GM19463 (cell line): ENCODE measurements around the gene PPFIA3.

ENCODE experiments used
- ATAC-seq: cut with Tn5 transposase; IDR thresholded peaks from one replicate; pipeline ENCODE4 v1.9.1; 2021; ENCODE audit warnings: mild to moderate bottlenecking, moderate library complexity; ENCODE audit not compliant: unreplicated experiment

The PPFIA3 gene

DNA sequence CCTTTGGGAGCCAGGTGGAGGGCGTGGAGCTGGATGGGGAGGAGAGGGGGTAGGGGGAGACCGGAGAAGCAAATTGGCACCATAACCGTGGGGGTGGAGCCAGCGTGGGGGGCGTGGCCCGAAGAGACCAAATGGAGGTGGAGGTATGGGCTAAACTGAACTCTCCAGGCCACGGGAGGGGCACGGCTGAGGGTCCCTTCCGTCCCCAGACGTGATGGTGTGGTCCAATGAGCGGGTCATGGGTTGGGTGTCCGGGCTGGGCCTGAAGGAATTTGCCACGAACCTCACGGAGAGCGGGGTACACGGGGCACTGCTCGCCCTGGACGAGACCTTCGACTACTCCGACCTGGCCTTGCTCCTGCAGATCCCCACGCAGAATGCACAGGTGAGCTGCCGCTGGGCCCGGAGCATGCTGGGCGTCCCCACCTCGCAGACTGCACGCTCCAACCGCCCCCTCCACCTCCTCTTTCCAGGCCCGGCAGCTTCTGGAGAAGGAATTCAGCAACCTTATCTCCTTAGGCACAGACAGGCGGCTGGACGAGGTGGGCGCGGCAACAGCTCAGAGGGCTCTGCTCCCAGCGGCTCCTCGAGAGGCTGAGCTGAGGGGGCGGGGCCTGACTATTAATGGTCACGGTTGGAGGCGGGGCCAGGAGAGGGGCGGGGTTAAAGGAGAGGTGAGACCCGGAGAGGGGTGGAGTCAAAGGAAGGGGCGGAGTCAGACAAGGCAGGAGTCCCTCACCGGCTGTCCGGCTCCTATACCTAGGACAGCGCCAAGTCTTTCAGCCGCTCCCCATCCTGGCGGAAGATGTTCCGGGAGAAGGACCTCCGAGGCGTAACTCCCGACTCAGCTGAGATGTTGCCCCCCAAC is 29.7 kb downstream of the PPFIA3 start:
- ATAC-seq = no peak

DNA sequence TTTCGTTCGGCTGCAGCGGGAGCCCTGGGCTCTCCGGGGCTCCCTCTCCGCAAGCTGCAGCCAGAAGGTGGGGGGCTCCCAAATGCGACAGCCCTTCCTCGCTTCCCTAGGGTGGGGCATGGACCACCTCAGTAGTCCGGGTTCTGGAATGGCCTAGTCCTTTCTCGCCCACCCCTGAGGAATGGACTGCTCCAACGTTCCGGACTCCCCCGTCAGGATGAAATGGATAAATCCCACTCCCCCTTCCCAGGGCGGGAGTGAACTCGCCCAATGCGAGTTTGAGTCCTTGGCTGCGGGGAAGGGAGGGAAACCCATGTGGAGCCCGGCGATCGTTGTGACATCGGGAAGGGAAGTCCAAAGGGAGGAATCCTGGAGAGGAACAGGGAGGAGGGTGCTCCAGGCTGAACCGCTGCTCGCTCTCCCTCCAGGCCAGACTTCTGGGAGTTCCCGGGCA is 30.3 kb downstream of the PPFIA3 start:
- no peak for ATAC-seq

DNA sequence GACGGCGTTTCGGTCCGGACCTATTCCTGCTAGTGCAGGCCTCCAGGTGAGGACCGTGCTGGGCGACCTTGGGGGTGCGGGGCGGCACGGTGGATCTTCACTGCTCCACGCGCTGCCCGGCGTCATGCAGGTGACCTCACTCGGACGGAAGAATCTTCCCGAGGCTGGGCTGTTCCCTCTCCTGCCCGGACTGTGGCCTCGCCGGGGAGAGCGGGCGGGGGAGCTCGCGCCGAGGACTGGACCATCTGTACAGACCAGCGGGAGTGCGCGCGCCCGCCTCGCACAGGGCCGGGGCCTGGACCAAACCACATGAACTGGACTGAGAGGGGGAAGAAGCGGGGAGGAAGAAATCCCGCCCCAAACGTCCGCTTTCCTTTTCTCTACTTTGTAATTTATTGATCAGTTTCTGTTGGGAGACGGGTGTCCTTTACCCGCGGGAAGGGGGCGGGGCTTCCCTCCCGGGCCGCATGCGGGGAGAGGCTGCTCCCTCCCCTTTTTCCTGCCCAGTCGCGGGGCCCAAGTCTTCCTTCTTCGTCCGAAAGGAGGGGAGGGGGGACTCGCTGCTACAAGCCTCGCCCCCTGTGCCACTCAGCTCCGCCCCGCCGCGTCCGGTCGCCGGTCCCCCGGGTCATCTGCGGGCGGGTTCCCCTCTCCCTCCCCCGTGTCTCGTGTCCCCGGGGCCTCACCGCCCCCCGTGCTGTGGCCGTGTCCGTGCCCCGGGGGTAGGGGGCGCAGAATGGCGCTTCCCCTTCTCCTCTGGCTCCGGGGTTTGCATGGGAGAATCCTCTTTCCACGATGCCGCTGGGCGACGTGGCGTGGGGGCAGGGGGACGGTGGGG is 31.0 kb downstream of the PPFIA3 start:
- no peak for ATAC-seq

DNA sequence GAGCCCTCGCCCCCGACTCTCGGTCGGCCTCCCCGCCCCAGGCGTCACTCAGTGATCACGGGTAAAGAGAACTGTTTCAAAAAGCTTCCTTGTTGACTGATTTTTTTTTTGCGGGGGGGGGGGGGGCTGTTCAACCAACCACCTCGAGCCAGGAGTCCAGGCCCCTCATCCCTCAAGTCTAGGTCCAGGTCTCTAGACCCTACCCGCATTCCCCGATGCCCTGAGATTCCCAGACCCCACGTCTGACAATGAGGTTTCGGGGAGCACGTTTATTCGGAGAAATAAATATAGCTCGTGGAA is 31.6 kb downstream of the PPFIA3 start:
- no peak for ATAC-seq

DNA sequence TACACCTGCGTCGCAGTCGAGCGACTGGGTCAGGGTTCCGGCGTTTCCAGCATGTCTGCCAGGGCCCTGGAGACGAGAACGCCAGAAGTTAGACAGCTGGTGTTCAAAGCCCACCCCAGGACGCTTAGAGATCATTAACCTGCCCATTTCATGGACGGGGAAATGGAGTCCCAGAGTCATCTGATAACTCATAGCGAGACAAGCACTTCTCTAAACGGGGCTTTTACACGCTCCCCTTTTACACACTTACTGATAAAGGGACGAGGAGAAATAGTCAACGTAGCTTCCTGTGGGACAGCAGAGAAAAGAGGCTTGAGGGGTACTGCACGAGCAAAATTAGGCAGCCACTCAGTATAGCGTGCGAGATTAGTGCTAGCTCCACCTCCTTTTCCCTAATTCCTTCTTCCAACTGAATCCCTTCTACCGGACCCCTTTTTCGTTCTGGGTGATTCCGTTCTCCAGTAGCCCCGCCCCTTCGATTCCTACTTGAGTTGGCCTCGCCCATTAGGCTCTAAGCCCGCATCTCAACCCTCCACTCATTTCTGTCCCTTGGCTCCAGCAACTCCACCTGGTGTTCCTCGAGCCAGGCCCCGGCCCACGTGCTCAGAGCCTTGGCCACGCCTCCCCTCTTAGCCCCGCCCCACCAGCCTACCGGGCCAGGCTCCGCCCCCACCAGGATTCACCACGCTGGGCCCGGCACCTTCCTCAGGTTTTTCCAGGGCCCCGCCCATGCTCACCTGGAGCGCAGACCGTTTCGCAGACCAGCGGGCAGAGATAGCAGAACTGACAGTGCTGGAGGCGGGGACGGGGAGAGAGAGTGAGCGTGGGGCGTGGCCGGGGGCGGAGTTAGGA is 32.1 kb downstream of the PPFIA3 start:
- no peak for ATAC-seq

DNA sequence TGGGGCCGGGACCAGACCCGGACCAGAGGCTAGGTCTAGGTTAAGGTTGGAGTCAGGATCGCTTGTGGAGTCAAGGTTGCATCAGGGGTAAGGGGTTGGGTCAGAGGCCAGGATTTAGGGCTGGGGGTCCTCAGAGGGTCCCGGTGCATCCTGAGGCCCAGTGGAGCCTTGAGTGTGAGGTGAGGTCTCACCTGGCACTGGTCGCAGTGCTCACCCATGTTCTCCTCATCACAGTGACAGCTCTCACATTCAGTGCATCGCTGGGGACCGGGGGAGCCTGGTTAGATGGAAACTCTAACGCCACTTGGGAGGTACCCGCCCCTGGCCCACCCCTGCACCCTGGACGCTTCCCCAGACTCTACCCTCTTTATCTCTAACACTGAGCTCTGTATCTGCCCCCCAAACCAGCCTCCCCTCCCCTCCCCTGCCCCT is 32.8 kb downstream of the PPFIA3 start:
- ATAC-seq = no peak

DNA sequence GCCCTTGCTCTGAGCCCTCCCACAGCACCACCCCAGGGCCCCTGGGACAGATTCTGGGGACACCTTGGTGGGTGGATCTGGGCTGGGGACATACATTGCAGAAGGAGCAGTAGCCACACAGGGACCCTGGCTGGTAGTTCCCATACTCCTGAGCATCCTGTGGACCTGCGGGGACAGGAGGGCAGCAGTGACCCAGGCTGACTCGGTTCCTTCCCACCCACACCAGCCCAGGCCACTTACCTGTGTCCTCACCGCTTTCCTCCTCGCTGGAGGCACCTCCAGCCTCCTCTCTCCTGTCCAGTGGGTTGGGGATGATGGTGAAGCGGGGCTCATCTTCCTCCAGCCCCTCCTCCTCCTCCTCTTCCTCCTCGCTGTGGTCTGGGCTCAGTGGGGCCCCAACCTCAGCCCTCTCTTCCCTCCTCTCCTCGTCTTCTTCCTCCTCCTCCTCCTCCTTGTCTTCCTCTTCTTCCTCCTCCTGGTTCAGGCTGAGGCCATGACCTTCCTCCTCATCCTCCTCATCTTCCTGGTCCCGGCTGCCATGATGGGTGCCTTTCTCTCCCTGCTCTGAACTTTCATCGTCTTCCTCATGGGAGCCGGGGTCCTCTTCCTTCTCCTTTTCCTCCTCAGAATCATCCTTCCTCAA is 33.9 kb downstream of the PPFIA3 start:
- ATAC-seq = no peak

DNA sequence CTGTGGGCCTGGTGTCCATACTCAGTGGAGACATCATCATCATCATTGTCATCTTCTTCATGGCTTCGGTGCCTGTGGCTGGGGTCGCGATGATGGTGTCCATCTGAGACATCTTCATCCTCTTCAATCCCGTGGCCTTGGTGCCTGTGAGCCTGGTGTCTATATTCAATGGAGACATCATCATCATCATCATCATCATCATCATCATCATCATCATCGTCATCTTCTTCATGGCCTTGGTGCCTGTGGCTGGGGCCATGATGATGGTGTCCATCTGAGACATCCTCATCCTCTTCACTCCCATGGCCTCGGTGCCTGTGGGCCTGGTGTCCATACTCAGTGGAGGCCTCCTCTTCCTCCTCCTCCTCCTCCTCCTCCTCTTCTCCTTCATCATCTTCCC is 34.9 kb downstream of the PPFIA3 start:
- ATAC-seq = no peak

DNA sequence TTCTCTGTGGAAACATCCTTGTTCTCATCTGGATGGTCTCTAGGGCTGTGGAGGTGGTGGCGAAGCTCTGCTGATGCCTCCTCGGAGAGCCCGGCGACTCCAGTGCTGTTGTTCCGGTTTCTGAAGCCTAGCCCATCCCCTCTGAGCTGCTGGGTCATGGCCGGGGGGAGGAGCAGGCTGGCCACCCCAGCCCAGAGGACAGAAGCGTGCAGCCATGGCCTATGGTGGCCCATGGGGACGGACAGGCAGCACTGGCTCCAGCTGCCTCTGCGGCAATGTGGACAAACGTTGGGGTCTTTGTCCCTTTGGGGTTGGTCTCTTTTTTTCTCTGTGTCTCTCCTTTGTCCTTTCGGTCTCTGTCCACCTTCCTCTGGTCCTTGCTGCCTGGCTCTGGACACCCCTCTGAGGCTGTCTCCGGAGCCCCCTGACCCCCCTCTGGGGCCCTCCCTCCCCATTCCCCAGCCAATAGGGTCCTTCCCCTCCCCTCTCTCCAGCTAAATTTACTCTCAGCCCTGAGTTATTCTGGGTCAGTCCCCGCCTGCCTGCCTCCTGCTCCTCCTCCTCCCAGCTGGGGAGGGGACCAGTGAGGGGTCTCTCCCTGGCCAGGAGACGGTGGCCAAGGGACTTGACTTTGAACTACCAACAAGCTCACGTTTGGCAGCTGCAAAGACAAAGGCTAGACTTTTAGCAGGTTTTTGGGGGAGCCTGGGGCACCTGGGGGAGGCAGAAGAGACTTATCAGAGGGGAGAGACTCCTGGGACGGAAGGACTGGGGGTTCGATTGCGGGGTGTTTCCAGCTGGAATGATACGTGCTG is 35.9 kb downstream of the PPFIA3 start, which contains the start of gene HRC:
Gene HRC, minus strand, starts transcription at position 392 of the 815 bp plus-strand sequence. Its CDS starts 159 bp downstream, at position 233.
- ATAC-seq = no peak

DNA sequence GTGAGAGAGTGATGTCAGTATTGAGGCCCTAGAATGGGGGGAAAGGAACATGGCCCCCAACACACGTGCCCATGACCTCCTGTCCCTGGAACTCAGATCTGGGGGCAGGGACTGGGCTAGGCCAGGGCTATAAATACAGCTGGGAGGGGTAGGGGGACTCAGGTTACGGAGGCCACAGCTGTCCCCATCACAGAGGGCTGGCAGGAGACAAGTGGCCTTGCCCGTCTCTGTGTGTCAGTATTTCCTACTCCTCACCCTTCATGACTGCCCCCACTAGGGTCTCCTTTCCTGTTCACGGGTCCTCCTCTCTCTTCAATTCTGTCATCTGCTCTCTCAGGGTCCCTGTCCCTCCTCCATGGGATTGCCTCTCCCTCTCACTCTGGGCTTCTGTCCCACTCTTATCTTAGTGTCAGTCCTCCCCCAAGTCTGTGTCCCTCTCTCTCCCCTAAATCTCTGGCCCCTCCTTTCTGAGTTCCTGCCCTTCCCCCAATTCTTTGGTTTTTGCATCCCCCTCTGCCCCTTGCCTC is 36.5 kb downstream of the PPFIA3 start:
- no peak for ATAC-seq

DNA sequence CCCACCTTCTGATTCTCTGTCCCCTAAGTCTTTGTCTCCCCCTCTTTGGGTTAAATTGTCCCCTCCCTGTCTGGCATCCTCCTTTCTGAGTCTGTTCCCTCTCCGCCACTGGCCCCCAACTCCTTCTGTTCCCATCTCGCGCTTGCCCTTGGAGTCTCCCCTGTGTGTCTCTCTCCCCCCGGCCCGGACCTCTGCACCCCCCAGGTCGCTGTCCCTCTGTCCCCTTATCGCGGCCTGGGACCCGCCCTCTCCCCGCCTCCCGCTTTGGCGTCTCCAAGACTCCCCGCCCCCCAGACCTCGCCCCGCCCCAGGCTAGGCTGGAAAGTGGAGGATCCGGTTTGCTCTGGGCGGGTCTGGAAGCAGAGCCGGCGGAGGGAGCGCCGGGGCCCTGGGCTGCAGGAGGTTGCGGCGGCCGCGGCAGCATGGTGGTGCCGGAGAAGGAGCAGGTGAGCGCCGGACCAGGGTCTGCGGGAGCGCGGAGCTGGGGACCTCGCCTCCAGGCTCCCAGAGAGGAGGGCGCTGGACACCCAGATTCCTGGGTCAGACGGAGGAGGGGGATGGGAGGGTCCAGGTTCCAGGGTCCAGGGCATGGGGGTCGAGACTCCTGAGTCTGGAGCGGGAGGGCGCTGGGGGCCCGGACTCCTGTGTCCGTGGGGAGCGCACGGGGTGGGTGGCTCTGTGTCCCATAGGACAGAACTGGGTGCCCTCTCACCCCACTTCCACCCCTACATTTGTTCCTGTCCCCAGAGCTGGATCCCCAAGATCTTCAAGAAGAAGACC is 38.3 kb downstream of the PPFIA3 start, which contains the start of gene TRPM4:
Gene TRPM4, plus strand, starts transcription at position 348 of the 780 bp plus-strand sequence. Its CDS starts 75 bp downstream, at position 423.
- ATAC-seq = no peak

DNA sequence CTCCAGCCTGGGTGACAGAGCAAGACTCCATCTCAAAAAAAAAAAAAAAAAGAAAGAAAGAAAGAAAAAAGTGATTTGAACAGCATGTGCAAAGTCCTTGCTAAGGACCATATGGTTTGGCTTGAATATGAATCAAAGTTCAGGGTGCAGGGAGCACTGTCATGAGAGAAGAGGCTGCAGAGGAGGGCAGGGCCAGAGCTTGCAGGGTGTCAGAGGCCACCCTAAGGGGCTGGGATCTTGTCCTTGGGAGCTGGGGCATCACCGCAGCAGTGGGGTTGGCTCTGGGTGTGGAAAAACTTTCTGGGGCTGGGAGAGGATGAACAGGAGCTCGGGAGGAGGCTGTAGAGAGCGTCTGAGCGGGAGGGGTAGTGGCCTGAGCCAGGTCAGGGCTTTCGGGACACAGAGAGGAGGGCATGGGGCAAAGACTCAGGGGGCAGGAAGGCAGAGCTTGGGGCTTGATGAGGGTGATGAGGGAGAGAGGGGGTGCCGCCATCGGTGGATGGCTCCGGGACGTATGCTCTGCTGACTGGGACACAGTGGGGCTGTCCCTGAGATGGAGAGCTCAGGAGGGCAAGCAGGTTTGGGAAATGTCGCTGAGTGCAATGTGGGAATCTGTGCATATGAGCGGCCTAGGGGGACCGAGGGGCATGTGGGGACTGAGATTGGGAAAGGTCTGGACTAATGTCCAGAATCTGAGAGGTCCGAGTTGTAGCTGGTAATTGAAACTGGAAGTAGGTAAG is 41.3 kb downstream of the PPFIA3 start:
- no peak for ATAC-seq

DNA sequence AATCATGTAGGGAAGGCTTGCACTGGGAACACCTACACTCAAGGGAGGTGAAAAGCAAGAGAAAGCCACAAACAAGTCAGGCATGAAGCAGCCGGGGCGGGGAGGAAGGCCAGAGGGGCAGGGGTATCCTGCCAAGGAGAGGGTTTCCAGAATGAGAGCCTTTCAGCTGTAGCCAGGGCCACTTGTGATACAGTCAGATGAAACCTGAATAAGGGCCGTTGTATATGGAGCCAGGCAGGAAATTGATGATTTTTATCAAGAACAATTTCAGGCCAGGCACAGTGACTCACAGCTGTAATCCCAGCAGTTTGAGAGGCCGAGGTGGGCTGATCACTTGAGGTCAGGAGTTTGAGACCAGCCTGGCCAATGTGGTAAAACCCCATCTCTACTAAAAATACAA is 42.6 kb downstream of the PPFIA3 start:
- no peak for ATAC-seq

DNA sequence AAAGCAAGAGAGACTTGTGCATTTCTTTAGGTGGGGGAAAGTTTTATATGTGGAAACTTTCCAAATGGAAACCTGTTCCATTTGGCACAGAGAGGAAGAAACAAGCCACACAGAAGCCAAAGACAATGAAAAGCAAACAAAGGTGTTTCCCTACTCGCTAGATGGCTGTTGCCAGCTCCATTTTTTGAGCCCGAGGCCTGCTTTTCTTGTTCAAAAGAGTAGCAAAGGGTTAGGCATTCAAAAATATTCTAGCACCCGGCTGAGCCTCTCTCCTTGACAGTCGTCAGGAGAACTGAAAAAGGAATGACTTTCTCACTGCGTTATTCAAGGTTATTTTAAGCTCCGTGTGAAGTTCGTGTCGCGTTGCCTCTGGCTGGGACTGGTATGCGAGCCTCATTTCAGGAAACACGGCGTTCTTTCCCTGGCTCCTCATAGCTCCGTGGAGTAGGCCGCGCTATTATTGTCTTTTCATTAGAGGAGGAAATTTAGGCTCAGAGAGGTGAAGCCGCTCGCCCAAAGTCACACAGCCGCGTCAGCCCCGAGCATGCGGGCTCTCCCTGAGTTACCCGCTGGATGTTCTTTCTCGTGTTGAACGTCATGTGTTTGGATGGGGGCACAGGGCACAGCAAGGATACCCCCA is 45.9 kb downstream of the PPFIA3 start:
- no peak for ATAC-seq

DNA sequence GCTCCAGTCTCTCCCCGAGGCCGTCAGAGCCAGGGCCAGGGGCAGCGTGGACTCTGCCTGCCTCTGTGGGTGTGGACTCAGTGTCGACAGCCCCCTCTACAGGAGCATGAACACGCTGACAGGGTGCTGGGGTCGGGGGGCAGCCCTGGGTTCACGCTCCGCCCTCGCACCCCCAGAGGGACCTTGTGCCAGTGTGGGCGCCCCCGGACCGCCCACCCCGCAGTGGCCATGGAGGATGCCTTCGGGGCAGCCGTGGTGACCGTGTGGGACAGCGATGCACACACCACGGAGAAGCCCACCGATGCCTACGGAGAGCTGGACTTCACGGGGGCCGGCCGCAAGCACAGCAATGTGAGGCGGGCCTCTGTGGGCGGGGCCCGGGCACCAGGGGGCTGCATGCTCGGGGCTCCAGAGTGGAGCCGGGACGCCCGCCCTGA is 46.5 kb downstream of the PPFIA3 start:
- no peak for ATAC-seq

DNA sequence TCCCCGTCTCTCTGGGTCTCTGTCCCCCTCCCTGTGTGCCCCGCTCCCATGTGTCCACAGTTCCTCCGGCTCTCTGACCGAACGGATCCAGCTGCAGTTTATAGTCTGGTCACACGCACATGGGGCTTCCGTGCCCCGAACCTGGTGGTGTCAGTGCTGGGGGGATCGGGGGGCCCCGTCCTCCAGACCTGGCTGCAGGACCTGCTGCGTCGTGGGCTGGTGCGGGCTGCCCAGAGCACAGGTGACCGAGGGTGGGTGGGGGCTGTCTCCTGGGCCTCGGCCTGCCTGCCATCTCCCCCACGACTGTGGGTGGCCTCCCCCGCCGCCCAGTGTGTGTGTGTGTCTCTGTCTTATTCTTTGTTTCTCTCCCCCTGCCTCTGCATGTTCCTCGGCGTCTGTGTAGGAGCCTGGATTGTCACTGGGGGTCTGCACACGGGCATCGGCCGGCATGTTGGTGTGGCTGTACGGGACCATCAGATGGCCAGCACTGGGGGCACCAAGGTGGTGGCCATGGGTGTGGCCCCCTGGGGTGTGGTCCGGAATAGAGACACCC is 48.6 kb downstream of the PPFIA3 start:
- no peak for ATAC-seq

DNA sequence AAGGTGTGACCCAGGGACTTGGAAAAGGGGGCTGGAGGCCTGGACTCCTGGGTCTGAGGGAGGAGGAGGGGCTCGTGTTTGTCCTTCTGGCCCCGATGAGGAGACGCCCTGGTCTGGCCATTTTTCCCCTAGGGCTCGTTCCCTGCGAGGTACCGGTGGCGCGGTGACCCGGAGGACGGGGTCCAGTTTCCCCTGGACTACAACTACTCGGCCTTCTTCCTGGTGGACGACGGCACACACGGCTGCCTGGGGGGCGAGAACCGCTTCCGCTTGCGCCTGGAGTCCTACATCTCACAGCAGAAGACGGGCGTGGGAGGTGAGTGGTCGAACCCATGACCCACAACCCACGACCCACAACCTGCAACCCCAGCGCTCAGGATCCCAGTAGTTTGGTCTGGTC is 49.1 kb downstream of the PPFIA3 start:
- ATAC-seq = no peak
